Ramos (cell line): Measurements from ENCODE around the gene PAX2.

Experiments
- in situ Hi-C: fragments of 300-500 bp; cut with MboI; formaldehyde crosslinking; loops from one replicate; pipeline ENCODE4 v1.14.3; 2022; ENCODE audit warnings: low sequenced_read_pairs; ENCODE audit not compliant: unreplicated experiment

PAX2 gene

DNA sequence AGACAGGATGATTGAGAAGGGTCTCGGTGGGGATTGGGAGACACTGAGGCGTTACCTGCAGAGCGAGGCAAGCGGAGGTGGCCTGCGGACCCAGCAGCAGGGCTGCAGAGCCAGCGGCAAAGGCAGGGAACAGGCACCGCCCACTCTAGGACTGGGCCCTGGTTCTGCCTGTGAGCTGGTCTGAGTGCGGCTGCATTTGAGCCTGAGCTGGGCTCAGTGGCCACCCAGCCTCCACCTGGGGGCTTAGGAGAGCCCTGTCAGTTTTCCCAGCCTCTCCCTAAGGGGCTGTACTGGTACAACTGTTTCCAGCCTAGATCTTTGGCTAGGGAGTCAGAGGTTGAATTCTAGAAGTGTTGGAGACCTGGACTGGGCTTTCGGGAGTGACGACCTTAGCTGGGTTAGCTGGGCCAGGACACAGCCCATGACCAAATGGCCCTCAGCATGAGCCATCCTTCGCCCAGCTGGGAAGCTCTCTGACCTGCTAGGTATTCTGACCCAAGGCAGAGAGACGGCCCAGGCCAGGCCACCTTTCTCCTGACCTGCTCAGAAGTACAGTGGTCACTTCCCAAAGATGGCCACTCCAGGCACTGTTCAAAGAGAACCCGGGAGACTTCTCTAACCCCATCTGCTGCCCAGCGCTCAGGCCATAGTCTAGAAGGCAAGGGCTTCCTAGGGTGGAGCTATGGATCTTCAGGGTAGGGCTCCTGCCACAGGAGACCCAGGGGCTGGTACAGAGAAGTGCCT, 64.9 kb downstream of the PAX2 start:
- in situ Hi-C loops = no loop called here

DNA sequence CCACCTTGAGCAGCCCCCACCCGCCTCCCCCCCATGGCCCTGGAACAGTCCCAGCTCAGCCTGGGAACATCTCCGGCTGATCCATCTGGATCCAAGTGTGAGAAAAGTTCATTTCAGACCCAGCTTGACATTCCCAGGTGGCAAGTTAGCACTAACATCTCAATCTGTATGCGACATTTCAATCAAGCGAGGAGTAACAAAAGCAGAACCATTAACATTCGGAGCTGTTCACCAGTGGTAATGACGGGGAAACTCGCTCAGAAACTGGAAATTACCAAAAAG, 65.4 kb downstream of the PAX2 start:
- in situ Hi-C loops = no loop called here

DNA sequence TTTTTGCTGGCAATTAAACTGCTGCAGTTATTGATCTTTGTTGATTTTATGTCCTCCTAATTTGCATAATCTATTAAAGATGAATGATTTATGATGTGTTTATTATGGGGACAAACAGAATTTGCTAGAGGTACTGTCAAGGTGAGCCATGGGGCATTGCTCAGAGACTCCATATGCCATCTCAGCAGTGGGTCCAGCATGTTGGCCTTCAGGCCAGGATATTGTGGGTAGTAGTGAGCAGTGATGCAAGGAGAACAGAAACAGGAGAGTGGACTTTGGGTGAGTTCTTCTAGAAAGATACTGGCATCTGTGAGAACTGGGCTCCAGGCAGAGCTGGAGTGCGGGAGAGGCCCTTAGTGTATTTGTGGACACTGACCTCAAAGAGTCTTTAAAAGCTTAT, 65.9 kb downstream of the PAX2 start:
- in situ Hi-C loops = no loop called here

- in situ Hi-C loops = no loop called here
Observed at GRCh38 chr10:100811752-100812750, 66.7 kb downstream of the PAX2 start.

GRCh38 chr10:100812978-100813377, 67.6 kb downstream of the PAX2 start:
- in situ Hi-C loops = no loop called here

DNA sequence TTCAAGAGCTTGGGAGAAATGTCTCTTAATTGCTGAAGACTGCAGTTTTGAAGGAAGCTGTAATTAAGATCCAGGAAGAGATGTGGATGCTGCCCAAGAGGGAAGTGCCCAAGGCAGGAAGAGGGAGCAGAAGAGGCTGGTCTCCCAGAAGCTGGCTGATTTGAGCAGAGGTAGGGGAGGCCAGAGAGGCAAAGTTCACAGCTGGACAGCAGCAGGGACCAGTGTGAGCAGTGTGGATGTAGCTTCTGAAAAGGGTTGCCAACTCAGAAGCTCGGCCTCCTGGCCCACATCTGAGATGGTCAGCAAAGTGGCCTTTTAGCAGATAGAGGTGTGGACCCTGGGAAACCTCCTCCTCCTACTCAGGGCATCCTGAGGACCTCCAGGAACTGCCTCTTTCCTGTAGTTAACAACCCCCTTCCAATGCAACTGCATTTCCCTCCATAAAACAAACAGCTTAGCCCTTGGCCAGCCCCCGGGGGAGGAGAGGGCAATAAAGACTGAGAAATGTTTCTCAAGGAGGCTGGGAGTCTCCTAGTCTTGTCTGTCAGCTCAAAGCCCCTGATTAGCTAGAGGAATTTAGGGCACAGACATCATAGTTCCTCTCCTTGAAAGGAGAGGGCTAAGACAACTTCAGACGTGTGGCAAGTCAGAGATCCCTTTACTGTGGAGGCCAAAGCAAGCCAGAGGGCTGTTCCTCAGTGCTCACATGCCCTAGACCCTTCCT, 69.5 kb downstream of the PAX2 start:
- in situ Hi-C loops = no loop called here

DNA sequence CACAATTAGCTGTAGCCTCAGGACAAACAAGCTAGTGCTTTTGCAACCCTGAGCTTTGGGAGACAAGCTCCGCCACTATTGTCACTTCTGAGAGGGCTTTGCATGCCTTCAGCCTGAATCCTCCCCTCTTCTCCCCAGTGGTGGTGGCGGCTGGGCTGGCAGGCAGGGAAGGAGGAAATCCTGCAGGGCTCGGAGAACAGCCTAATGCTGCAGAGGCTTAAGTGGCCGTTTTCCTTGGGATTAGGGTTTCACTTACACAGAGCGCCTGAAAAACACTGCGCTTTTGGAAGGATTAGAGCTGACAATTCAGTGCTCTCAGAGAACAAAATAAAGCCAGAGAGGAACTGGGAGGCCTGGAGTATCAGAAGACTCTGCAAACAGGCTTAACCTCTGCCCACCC, 71.3 kb downstream of the PAX2 start:
- in situ Hi-C loops = no loop called here

- in situ Hi-C loops = no loop called here
Observed at GRCh38 chr10:100817268-100817839, 72.0 kb downstream of the PAX2 start.

DNA sequence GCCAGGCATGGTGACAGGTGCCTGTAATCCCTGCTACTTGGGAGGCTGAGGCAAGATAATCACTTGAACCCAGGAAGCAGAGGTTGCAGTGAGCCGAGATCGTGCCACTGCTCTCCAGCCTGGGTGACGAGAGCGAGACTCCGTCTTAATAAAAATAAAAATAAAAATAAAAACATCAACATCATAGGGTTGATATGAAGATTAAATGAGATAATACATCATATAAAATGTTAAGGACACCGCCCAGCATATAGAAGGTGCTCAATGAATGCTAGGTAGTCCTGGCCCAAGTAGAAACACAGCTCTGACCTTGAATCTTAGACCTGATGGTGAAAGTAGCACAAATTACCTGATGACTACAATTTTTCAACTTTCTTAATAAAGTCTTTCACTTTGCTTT, 74.0 kb downstream of the PAX2 start:
- in situ Hi-C loops = no loop called here

GRCh38 chr10:100823194-100823593, 77.8 kb downstream of the PAX2 start:
- in situ Hi-C loops = no loop called here

GRCh38 chr10:100824886-100825285, 79.5 kb downstream of the PAX2 start:
- in situ Hi-C loops = no loop called here

DNA sequence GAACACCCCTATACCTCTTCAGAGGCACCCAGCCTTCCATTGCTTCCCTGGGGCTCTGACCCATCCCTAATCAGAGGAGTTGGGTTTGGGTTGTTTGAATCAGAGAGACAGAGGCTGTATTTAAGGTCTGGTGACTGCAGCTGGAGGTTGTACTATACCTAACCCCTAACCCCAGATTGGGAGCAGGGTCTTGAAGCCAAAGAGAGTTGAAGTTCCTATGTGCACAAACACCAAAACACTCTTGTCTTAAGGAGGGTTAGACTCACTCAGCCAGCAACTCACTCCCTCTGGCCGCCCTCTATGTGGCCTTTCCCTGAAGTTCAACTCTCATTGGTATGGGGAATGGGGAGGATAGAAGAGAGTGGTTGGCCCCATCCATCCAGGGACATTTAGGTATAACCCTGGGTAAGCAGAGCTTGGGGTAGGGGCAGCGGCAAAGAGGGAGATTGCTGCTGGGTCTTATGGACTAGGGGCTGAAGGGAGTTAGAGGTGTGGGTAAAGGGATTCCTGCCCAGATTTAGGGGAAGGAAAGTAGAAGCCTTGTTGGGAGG, 80.0 kb downstream of the PAX2 start:
- in situ Hi-C loops = no loop called here

- in situ Hi-C loops = no loop called here
Observed at GRCh38 chr10:100826031-100826651, 80.8 kb downstream of the PAX2 start.

DNA sequence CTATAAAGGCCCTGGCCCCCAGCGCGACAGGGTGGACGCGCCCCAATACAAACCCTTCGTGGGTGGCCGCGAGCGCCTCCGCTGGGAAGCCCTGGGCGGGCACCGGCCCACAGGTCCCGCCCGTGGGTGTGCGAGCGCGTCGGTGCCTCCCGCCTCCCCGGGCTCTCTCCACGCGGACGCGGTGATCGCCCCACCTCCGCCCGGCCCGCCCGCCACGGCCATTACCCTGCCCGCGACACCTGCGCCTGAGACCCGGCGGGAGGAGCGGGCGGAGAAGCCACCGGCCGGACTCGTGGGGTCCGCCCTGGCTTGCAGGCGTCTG, 81.2 kb downstream of the PAX2 start:
- in situ Hi-C loops = no loop called here

DNA sequence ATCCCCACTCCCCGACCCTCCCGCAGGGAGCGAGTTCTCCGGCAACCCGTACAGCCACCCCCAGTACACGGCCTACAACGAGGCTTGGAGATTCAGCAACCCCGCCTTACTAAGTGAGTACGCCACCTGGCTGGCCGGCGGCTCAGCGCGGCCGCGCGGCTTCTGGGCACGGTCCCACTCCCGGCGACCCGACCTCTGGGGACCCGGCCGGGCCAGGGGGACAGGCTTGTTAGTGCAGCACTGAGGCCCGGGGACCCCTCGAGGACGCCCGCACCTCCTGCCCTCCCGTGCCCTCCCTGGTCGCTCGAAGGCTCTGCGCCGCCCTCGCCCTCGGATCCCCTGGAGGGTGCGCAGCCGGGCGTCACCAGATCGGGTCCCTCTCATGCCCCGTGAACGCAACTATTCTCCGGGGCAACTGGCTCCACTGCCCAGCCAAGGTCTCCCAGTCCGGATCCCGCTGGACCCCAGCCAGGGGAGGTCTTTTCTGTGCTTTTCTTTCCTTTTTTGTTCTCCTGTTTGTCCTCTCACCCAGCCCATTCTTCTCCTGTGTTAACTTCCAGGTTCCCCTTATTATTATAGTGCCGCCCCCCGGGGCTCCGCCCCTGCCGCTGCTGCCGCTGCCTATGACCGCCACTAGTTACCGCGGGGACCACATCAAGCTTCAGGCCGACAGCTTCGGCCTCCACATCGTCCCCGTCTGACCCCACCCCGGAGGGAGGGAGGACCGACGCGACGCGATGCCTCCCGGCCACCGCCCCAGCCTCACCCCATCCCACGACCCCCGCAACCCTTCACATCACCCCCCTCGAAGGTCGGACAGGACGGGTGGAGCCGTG, 81.8 kb downstream of the PAX2 start:
- in situ Hi-C loops = no loop called here

DNA sequence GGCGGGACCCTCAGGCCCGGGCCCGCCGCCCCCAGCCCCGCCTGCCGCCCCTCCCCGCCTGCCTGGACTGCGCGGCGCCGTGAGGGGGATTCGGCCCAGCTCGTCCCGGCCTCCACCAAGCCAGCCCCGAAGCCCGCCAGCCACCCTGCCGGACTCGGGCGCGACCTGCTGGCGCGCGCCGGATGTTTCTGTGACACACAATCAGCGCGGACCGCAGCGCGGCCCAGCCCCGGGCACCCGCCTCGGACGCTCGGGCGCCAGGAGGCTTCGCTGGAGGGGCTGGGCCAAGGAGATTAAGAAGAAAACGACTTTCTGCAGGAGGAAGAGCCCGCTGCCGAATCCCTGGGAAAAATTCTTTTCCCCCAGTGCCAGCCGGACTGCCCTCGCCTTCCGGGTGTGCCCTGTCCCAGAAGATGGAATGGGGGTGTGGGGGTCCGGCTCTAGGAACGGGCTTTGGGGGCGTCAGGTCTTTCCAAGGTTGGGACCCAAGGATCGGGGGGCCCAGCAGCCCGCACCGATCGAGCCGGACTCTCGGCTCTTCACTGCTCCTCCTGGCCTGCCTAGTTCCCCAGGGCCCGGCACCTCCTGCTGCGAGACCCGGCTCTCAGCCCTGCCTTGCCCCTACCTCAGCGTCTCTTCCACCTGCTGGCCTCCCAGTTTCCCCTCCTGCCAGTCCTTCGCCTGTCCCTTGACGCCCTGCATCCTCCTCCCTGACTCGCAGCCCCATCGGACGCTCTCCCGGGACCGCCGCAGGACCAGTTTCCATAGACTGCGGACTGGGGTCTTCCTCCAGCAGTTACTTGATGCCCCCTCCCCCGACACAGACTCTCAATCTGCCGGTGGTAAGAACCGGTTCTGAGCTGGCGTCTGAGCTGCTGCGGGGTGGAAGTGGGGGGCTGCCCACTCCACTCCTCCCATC, 82.7 kb downstream of the PAX2 start:
- in situ Hi-C loops = no loop called here

- in situ Hi-C loops = no loop called here
Observed at GRCh38 chr10:100828738-100829096, 83.3 kb downstream of the PAX2 start.
